Heart right ventricle (tissue), 16 donors: ENCODE results near the gene FAM20B. TPM values are rescaled to one million over a fixed set of nuclear protein-coding genes. Genes with fewer than 3 reads are reported as not detected.
A peak's percentile ranks its signal among the peaks of the same experiment; 100 is the strongest.

Source experiments
- ATAC-seq, 8 donors: fragments of 200-7000 bp; cut with Tn5 transposase; one replicate each; pipeline ENCODE4 v1.9.1; 2020; ENCODE audit warnings: mild to moderate bottlenecking in 8 of 8, moderate library complexity in 8 of 8, moderate number of reproducible peaks in 1 of 8
- DNase-seq, 2 donors: peaks; one replicate each; pipeline ENCODE4 v3.0.0-alpha.2; 2020
- H3K27ac ChIP-seq, 10 donors: fragments of 200-600 bp; sonication (generic) in 2 of 10; one replicate each; pipeline versions ENCODE4 v1.5.0 to v1.8.0; 2020 to 2022; ENCODE audit warnings: mild to moderate bottlenecking in 3 of 10
- H3K27me3 ChIP-seq, 7 donors: fragments of 200-600 bp; one replicate each; pipeline ENCODE4 v1.8.0; 2021 to 2022; ENCODE audit warnings: mild to moderate bottlenecking in 2 of 7
- H3K36me3 ChIP-seq, 9 donors: fragments of 200-600 bp; sonication (generic) in 1 of 9; one replicate each; pipeline versions ENCODE4 v1.5.0 to v1.8.0; 2020 to 2022; ENCODE audit warnings: mild to moderate bottlenecking in 2 of 9
- H3K4me1 ChIP-seq, 9 donors: fragments of 200-600 bp; sonication (generic) in 1 of 9; one replicate each; pipeline versions ENCODE4 v1.5.0 to v1.8.0; 2020 to 2022; ENCODE audit warnings: mild to moderate bottlenecking in 4 of 9
- H3K4me3 ChIP-seq, 10 donors: fragments of 200-600 bp; sonication (generic) in 2 of 10; one replicate each; pipeline versions ENCODE4 v1.5.0 to v1.8.0; 2020 to 2022; ENCODE audit warnings: mild to moderate bottlenecking in 7 of 10, moderate library complexity in 2 of 10
- H3K9me3 ChIP-seq, 11 donors: fragments of 200-600 bp in 10 of 11; sonication (generic) in 2 of 11; one replicate each; pipeline versions ENCODE4 v1.5.0 to v1.8.0; 2013 to 2022; ENCODE audit warnings: mild to moderate bottlenecking in 2 of 11, control low read depth in 1 of 11, moderate library complexity in 1 of 11
- WGBS, 2 donors: extraction: QIAGEN DNeasy Blood & Tissue Kit; methylation state at CpG; one replicate each; pipeline ENCODE4 v1.1.7; 2013; ENCODE audit warnings: inconsistent platforms in 1 of 2; 5-methylcytosine and 5-hydroxymethylcytosine counted together
- intact Hi-C, 10 donors: fragments of 100-400 bp; cut with DNase I; formaldehyde crosslinking; loops; one replicate each; pipeline versions ENCODE4 v1.11.1 to v1.14.2; 2022
- polyA plus RNA-seq, 2 donors: library from polyadenylated mRNA; stranded (reverse); fragments of 200-250 nt; gene quantifications; one replicate each; pipeline ENCODE4 v1.2.3, GENCODE V29; 2013
- total RNA-seq, 10 donors: library from RNA; stranded (reverse); fragmentation: NEBNext Ultra II Directional in 3 of 10; extraction: Animal tissue kit (Norgen Biotek cat#: 25700) in 3 of 10; gene quantifications; one replicate each; pipeline versions ENCODE4 v1.2.1 to v1.2.4, GENCODE V29; 2021 to 2023
- TF ChIP-seq, protein P1 (sequence below), 9 donors: fragments of 200-600 bp; sonication (generic) in 2 of 9; IDR thresholded peaks; one replicate each; pipeline versions ENCODE4 v1.5.0 to v1.8.0; 2021 to 2022; ENCODE audit warnings: antibody characterized with exemption in 9 of 9, mild to moderate bottlenecking in 5 of 9, moderate library complexity in 1 of 9
- donor health status: Arrhythmogenic right ventricular cardiomyopathy.
- donor health status: ischemic (EF 13 %, LVEDD 7.1; RV severe dilation, severe dysfunction).
- donor health status: healthy with polysubstance abuse.
- donor health status: DM: no; HTN: yes; CAD: no.
- donor health status: DM: no; HTN: no; CAD: no.
- donor health status: ischemic (EF 25% LVEDD 6.9; RV normal size, moderate dysfunction).
- donor health status: ischemic (EF 25% LVEDD 5.7; RV mildly dilated, moderate dysfunction).
- donor health status: healthy.
- donor health status: DM: yes; HTN: yes; CAD: no.
- donor health status: Ischemic cardiomyopathy.
- donor health status: ischemic (EF 35%, LVEDD 5.7; RV mildly dilated, moderate dysfunction).
- donor health status: nonischemic (EF 11% LVEDD 7.7; RV severe dilation, severe dysfunction).
- donor health status: DM: yes; HTN: yes; CAD: no.
- donor health status: PGD.
- donor health status: ischemic (EF 29% LVEDD 5.4; RV normal size, mild dysfunction).
- donor health status: nonischemic (EF 23%, LVEDD 6.1; RV moderate dilation, normal function).

The FAM20B gene
- total and polyA plus RNA-seq, 12 donors, result 11.9 to 63.4 (median 50.3) TPM

- Histone ChIP-seq H3K36me3 (peaks cover 0 to 34% (median 0%) of the 10 kb centered on the region in 9 donors), H3K4me3 (no peak overlapping the region), H3K27ac (peak overlapping the region in 1 of 10 donors; percentile 11), H3K4me1 (peaks cover 0 to 21% (median 6%) of the 10 kb centered on the region in 9 donors), H3K27me3 (no peaks in the 10 kb centered on the region), H3K9me3 (no peaks in the 10 kb centered on the region)
- TF ChIP-seq, protein P1, sequence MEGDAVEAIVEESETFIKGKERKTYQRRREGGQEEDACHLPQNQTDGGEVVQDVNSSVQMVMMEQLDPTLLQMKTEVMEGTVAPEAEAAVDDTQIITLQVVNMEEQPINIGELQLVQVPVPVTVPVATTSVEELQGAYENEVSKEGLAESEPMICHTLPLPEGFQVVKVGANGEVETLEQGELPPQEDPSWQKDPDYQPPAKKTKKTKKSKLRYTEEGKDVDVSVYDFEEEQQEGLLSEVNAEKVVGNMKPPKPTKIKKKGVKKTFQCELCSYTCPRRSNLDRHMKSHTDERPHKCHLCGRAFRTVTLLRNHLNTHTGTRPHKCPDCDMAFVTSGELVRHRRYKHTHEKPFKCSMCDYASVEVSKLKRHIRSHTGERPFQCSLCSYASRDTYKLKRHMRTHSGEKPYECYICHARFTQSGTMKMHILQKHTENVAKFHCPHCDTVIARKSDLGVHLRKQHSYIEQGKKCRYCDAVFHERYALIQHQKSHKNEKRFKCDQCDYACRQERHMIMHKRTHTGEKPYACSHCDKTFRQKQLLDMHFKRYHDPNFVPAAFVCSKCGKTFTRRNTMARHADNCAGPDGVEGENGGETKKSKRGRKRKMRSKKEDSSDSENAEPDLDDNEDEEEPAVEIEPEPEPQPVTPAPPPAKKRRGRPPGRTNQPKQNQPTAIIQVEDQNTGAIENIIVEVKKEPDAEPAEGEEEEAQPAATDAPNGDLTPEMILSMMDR (IDR thresholded peaks at IDR 0.05), result no peak
- intact Hi-C loops, result no loop called here
- 90% methylated on average over 14 of the region's 14 CpGs for WGBS, 2 donors
- ATAC-seq (peak; percentile 23 to 80 (median 58)), DNase-seq (no peak)
Observed at GRCh38 chr1:179046808-179047635, 21.3 kb downstream of the FAM20B start.

DNA sequence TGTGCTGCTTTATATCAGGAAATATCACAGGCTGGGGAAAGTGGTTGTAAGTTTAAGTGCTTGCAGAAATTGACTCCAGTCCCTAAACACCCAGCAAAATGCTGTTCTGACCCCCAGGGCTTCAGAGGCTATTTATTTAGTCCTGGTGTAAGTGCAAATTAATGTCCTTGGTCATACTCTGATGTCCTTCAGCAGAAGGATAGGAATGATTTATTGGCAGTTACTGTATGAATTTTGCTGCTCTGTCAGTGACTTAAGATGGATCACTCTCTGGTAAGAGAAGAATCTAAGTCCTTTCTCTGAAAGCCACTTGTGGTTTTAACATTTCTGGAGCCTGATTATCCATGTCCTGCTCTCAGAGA is 21.9 kb downstream of the FAM20B start:
- intact Hi-C loops, result no loop called here
- H3K9me3 ChIP-seq, result no peaks in the 10 kb centered on the region
- ATAC-seq, result peak in 3 of 8 donors; percentile 22 to 38 (median 28)
- no peak for DNase-seq
- H3K4me1 ChIP-seq, result peaks cover 0 to 21% (median 6%) of the 10 kb centered on the region in 9 donors
- H3K27me3 ChIP-seq, result no peaks in the 10 kb centered on the region
- H3K36me3 ChIP-seq, result peaks cover 0 to 34% (median 0%) of the 10 kb centered on the region in 9 donors
- TF ChIP-seq, protein P1 (IDR thresholded peaks at IDR 0.05), result no peak
- peak overlapping the region in 2 of 10 donors; percentile 11 to 22 for H3K27ac ChIP-seq
- no peak overlapping the region for H3K4me3 ChIP-seq

DNA sequence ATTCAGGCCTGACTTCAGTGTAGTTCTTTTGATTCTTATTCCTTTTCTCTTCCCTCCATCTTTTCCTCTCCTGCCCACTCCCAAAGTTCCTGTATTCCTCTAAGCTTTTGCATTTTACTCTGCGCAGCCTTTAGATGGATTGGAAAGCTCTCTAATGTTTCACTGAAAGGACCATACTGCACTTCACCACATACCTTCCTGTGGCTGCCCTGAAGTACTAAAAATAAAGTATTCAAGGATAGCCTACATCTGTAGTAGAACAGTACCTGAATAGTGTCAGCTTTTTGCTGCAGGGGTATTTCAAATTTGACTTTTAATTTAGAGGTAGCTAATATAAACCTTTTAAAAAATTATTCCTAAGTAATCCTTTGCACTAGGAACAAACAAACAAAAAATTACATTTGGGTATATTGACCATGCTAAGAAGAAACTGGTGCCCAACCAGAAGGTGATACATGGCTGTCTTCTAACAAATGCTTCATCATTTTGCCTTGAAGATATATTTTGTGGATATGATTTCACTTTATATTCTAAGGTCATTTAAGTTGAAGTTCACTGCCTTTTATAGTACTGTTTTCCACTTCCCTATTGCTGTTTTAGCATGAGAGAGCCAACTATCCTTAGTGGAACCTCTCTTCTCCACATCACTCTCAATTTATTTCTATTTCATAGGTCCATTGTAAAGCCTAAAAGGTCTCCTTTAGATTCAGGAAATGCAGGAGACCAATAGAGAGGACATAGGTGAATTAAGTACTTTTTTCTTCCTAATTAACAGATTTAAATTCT is 22.8 kb downstream of the FAM20B start:
- peak in 2 of 8 donors; percentile 53 to 56 for ATAC-seq

DNA sequence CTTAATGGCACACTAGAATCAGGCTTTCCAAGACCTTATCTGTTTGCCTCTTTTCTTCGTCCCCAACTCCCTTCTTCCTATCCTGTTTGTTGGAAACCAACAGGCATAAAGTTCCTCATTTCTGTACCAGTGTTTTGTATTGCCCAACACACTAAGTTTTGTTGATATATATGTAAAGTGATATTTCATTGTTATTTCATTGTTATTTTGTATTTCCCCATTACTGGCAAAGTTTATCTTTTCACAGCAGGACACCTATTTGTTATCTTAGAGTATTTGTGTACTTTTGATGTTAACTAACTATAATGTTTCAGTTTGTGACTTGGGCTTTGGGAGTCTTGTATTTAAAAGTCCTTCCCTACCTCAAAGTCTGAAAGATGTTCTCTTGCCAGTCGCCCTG is 27.1 kb downstream of the FAM20B start:
- intact Hi-C loops, result no loop called here
- peaks cover 0 to 8% (median 0%) of the 10 kb centered on the region in 11 donors for H3K9me3 ChIP-seq
- no peak for ATAC-seq
- DNase-seq, result no peak
- no peak overlapping the region for H3K4me3 ChIP-seq
- WGBS, 2 donors, result 82 to 89% methylated on average over 2 of the region's 2 CpGs
- peaks cover 0 to 11% (median 6%) of the 10 kb centered on the region in 9 donors for H3K4me1 ChIP-seq
- H3K36me3 ChIP-seq, result peaks cover 0 to 53% (median 13%) of the 10 kb centered on the region in 9 donors
- TF ChIP-seq, protein P1 (IDR thresholded peaks at IDR 0.05), result no peak
- no peak overlapping the region for H3K27ac ChIP-seq
- H3K27me3 ChIP-seq, result no peaks in the 10 kb centered on the region

More for the DNA sequence above, 22.8 kb downstream of the FAM20B start:
- intact Hi-C loops, result no loop called here
- H3K4me3 ChIP-seq, result no peak overlapping the region
- H3K27ac ChIP-seq, result no peak overlapping the region
- H3K4me1 ChIP-seq, result peaks cover 0 to 21% (median 6%) of the 10 kb centered on the region in 9 donors
- 72 to 88% methylated on average over 1 of the region's 1 CpG for WGBS, 2 donors
- TF ChIP-seq, protein P1 (IDR thresholded peaks at IDR 0.05), result no peak
- H3K27me3 ChIP-seq, result no peaks in the 10 kb centered on the region
- no peaks in the 10 kb centered on the region for H3K9me3 ChIP-seq
- no peak for DNase-seq
- H3K36me3 ChIP-seq, result peaks cover 0 to 33% (median 0%) of the 10 kb centered on the region in 9 donors
